ENCODE results near the gene PLEK2.

DNA sequence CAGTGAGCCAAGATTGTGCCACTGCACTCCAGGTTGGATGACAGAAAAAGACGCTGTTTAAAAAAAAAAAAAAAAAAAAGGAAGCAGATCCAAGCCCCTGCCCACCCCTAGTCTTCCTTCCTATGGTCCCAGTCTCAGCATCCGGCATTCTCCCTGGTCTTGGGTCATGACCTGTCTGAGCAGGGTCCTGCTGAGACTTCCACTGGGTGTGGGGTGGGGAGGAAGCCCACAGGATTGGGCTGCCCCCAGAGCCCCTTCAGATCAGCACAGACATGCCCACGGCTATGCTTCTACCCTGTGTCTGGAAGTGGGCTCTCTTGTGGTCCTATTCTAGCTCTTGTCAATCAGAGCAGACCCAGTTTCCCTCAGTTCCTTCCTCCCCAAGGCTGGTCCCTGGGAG lies 12.6 kb upstream of the PLEK2 start:
- no peak for TF ChIP-seq CREB5 (CRISPR knock-in tag; IDR thresholded peaks at IDR 0.05; ENCODE audit: low read depth)
- TF ChIP-seq RARB (CRISPR knock-in tag; IDR thresholded peaks at IDR 0.05): no peak
- TF ChIP-seq PATZ1 (CRISPR knock-in tag; IDR thresholded peaks at IDR 0.05; ENCODE audit: borderline replicate concordance): no peak
- TF ChIP-seq, protein P1, sequence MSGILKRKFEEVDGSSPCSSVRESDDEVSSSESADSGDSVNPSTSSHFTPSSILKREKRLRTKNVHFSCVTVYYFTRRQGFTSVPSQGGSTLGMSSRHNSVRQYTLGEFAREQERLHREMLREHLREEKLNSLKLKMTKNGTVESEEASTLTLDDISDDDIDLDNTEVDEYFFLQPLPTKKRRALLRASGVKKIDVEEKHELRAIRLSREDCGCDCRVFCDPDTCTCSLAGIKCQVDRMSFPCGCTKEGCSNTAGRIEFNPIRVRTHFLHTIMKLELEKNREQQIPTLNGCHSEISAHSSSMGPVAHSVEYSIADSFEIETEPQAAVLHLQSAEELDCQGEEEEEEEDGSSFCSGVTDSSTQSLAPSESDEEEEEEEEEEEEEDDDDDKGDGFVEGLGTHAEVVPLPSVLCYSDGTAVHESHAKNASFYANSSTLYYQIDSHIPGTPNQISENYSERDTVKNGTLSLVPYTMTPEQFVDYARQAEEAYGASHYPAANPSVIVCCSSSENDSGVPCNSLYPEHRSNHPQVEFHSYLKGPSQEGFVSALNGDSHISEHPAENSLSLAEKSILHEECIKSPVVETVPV (CRISPR knock-in tag; IDR thresholded peaks at IDR 0.05): no peak
- no peak for TF ChIP-seq PPARA (CRISPR knock-in tag; IDR thresholded peaks at IDR 0.05; ENCODE audit: borderline replicate concordance)
- no peak for TF ChIP-seq CSDC2 (CRISPR knock-in tag; IDR thresholded peaks at IDR 0.05)
- no peak for TF ChIP-seq ZNF8 (CRISPR knock-in tag; IDR thresholded peaks at IDR 0.05)
- TF ChIP-seq ZFP30 (CRISPR knock-in tag; IDR thresholded peaks at IDR 0.05): no peak
- no peak for TF ChIP-seq ZFP3 (CRISPR knock-in tag; IDR thresholded peaks at IDR 0.05)
